H9 (cell line): ENCODE data around the gene UTS2B. TPM values are rescaled to one million over a fixed set of nuclear protein-coding genes. Genes with fewer than 3 reads are reported as not detected.
A peak's percentile ranks its signal among the peaks of the same experiment; 100 is the strongest.

ENCODE experiments used
- DNase-seq: peaks from one replicate; pipeline ENCODE4 v3.0.0-alpha.2; 2017
- H2AFZ ChIP-seq: one replicate; pipeline ENCODE4 v1.6.1; 2013; ENCODE audit warnings: mild to moderate bottlenecking, low read length, control low read depth, moderate library complexity
- H2AK5ac ChIP-seq: 2 replicates; pipeline ENCODE4 v1.6.1; 2013; ENCODE audit warnings: low read length, control low read depth, mixed read lengths; ENCODE audit not compliant: insufficient read length
- H2BK120ac ChIP-seq: one replicate; pipeline ENCODE4 v1.6.1; 2013; ENCODE audit warnings: low read depth, mild to moderate bottlenecking, low read length, control low read depth, inconsistent platforms; ENCODE audit not compliant: poor library complexity, severe bottlenecking
- H2BK12ac ChIP-seq: 2 replicates; pipeline ENCODE4 v1.6.1; 2013; ENCODE audit warnings: low read length, control low read depth, mixed read lengths, low read depth; ENCODE audit not compliant: insufficient read length
- H2BK15ac ChIP-seq: 2 replicates; pipeline ENCODE4 v1.6.1; 2013; ENCODE audit warnings: low read depth, low read length, control low read depth
- H2BK20ac ChIP-seq: one replicate; pipeline ENCODE4 v1.6.1; 2013; ENCODE audit warnings: low read depth, mild to moderate bottlenecking, low read length, control low read depth, inconsistent platforms; ENCODE audit not compliant: poor library complexity, severe bottlenecking
- H2BK5ac ChIP-seq: 2 replicates; pipeline ENCODE4 v1.6.1; 2013; ENCODE audit warnings: low read length, control low read depth, mixed read lengths; ENCODE audit not compliant: insufficient read length
- H3K14ac ChIP-seq: 2 replicates; pipeline ENCODE4 v1.6.1; 2013; ENCODE audit warnings: low read length, control low read depth; ENCODE audit not compliant: insufficient read depth
- H3K18ac ChIP-seq: 2 replicates; pipeline ENCODE4 v1.6.1; 2013; ENCODE audit warnings: low read depth, mild to moderate bottlenecking, mixed read lengths, low read length, control low read depth; ENCODE audit not compliant: insufficient read length
- H3K23ac ChIP-seq: 2 replicates; pipeline ENCODE4 v1.6.1; 2013; ENCODE audit warnings: low read length, control low read depth, mixed read lengths, low read depth; ENCODE audit not compliant: insufficient read length
- H3K23me2 ChIP-seq: 2 replicates; pipeline ENCODE4 v1.6.1; 2013; ENCODE audit warnings: low read depth, mild to moderate bottlenecking, mixed read lengths, low read length, control low read depth; ENCODE audit not compliant: insufficient read length, poor library complexity, severe bottlenecking
- H3K27ac ChIP-seq: 2 replicates; pipeline ENCODE4 v1.5.1; 2013; ENCODE audit warnings: low read length, control low read depth, mixed read lengths, low read depth; ENCODE audit not compliant: insufficient read length
- H3K27me3 ChIP-seq: 2 replicates; pipeline ENCODE4 v1.6.1; 2013; ENCODE audit warnings: low read length, control low read depth, inconsistent platforms; ENCODE audit not compliant: insufficient read depth
- H3K4ac ChIP-seq: 2 replicates; pipeline ENCODE4 v1.6.1; 2013; ENCODE audit warnings: low read depth, mild to moderate bottlenecking, control low read depth, inconsistent platforms, low read length, moderate library complexity
- H3K4me1 ChIP-seq: 2 replicates; pipeline ENCODE4 v1.6.1; 2013; ENCODE audit warnings: low read length, control low read depth, inconsistent platforms; ENCODE audit not compliant: insufficient read depth
- H3K4me2 ChIP-seq: 2 replicates; pipeline ENCODE4 v1.6.1; 2013; ENCODE audit warnings: low read length, control low read depth, mixed read lengths; ENCODE audit not compliant: insufficient read length, insufficient read depth
- H3K56ac ChIP-seq: 2 replicates; pipeline ENCODE4 v1.6.1; 2013; ENCODE audit warnings: low read depth, mild to moderate bottlenecking, mixed read lengths, low read length, control low read depth; ENCODE audit not compliant: insufficient read length
- H3K79me1 ChIP-seq: 2 replicates; pipeline ENCODE4 v1.6.1; 2013; ENCODE audit warnings: low read depth, mild to moderate bottlenecking, moderate library complexity, low read length, control low read depth, inconsistent platforms; ENCODE audit not compliant: insufficient read depth, poor library complexity, severe bottlenecking
- H3K79me2 ChIP-seq: 2 replicates; pipeline ENCODE4 v1.6.1; 2013; ENCODE audit warnings: low read length, control low read depth, inconsistent platforms; ENCODE audit not compliant: insufficient read depth
- H3K9ac ChIP-seq: 2 replicates; pipeline ENCODE4 v1.6.1; 2013; ENCODE audit warnings: low read length, control low read depth, mixed read lengths; ENCODE audit not compliant: insufficient read length; ENCODE audit errors: extremely low read depth
- H3K9me3 ChIP-seq: one replicate; pipeline ENCODE4 v1.6.1; 2013; ENCODE audit warnings: low read depth, low read length, inconsistent platforms; ENCODE audit not compliant: control insufficient read depth
- H3T11ph ChIP-seq: one replicate; pipeline ENCODE4 v1.6.1; 2013; ENCODE audit warnings: mild to moderate bottlenecking, low read length, control low read depth, inconsistent platforms
- H4K20me1 ChIP-seq: one replicate; pipeline ENCODE4 v1.6.1; 2013; ENCODE audit not compliant: control insufficient read depth, insufficient read length, insufficient read depth
- H4K5ac ChIP-seq: 2 replicates; pipeline ENCODE4 v1.6.1; 2013; ENCODE audit warnings: low read depth, mild to moderate bottlenecking, mixed read lengths, low read length, control low read depth; ENCODE audit not compliant: insufficient read length
- H4K8ac ChIP-seq: replicated peaks from 2 replicates; pipeline ENCODE4 v1.6.1; 2013; ENCODE audit warnings: low read length, control low read depth, mixed read lengths, low read depth; ENCODE audit not compliant: insufficient read length
- H4K91ac ChIP-seq: 2 replicates; pipeline ENCODE4 v1.6.1; 2013; ENCODE audit warnings: low read depth, mild to moderate bottlenecking, moderate library complexity, mixed read lengths, low read length, control low read depth; ENCODE audit not compliant: insufficient read length
- H3K27ac Mint-ChIP-seq, 3 experiments: 2 replicates in 2 of 3; 3 replicates in 1 of 3; pipeline ENCODE4 v1.8.0; 2020 to 2021; ENCODE audit warnings: mixed read lengths in 3 of 3, mild to moderate bottlenecking in 1 of 3, moderate library complexity in 1 of 3
- H3K27me3 Mint-ChIP-seq: 2 replicates; pipeline ENCODE4 v1.8.0; 2021; ENCODE audit warnings: low read depth, mild to moderate bottlenecking, moderate library complexity, mixed read lengths
- H3K36me3 Mint-ChIP-seq, 3 experiments: 2 replicates in 2 of 3; 3 replicates in 1 of 3; pipeline ENCODE4 v1.8.0; 2020 to 2021; ENCODE audit warnings: low read depth in 3 of 3, mixed read lengths in 3 of 3; ENCODE audit not compliant: insufficient read depth in 1 of 3
- H3K4me1 Mint-ChIP-seq, 2 experiments: 2 replicates each; pipeline ENCODE4 v1.8.0; 2020; ENCODE audit warnings: mixed read lengths in 2 of 2
- H3K4me3 Mint-ChIP-seq, 2 experiments: 2 replicates in 1 of 2; 3 replicates in 1 of 2; pipeline ENCODE4 v1.8.0; 2020 to 2021; ENCODE audit warnings: mild to moderate bottlenecking in 2 of 2, mixed read lengths in 2 of 2, moderate library complexity in 1 of 2
- H3K9me3 Mint-ChIP-seq, 2 experiments: 2 replicates in 1 of 2; 3 replicates in 1 of 2; pipeline ENCODE4 v1.8.0; 2020; ENCODE audit warnings: mild to moderate bottlenecking in 2 of 2, mixed read lengths in 2 of 2, moderate library complexity in 1 of 2
- WGBS: extraction: QIAGEN DNeasy Blood & Tissue Kit; methylation state at CpG from one replicate; pipeline ENCODE4 v1.1.7; 2013; ENCODE audit warnings: missing lambda C conversion rate, low lambda C conversion rate, mixed read lengths; ENCODE audit not compliant: insufficient read length; ENCODE audit errors: extremely low coverage; 5-methylcytosine and 5-hydroxymethylcytosine counted together
- total RNA-seq: library from RNA; stranded (reverse); gene quantifications from 2 replicates; pipeline ENCODE4 v1.2.1, GENCODE V29; 2021
- TF ChIP-seq, protein P1 (sequence below): fragments of 200-600 bp; sonication (generic); conservative IDR thresholded peaks from 3 replicates; pipeline ENCODE4 v1.8.0; 2021; ENCODE audit warnings: antibody characterized with exemption, mild to moderate bottlenecking

Gene UTS2B
- total RNA-seq, 1 experiment from 2014 or later = 0.09 TPM

GRCh38 chr3:191348098-191348497, 17.8 kb upstream of the UTS2B start:
- H3K14ac ChIP-seq = no peak overlapping the region
- H3K27ac ChIP-seq = no peak overlapping the region
- H3K9ac ChIP-seq = no peak overlapping the region
- no peaks in the 10 kb centered on the region for H3K27me3 ChIP-seq
- H3K79me1 ChIP-seq = peaks cover 2% of the 10 kb centered on the region
- no peaks in the 10 kb centered on the region for H3K79me2 ChIP-seq
- H2BK15ac ChIP-seq = no peak overlapping the region
- H2AK5ac ChIP-seq = no peak overlapping the region
- H3K4me1 ChIP-seq = peaks cover 2% of the 10 kb centered on the region; the same call in 1 of the 2 replicates
- H3K23ac ChIP-seq = no peak overlapping the region
- DNase-seq = no peak
- H3K4me2 ChIP-seq = no peak overlapping the region
- H2BK20ac ChIP-seq = no peak overlapping the region
- Mint-ChIP-seq H3K36me3 (no peaks in the 10 kb centered on the region; a peak in 1 of 7 replicates), H3K9me3 (no peaks in the 10 kb centered on the region), H3K4me3 (no peak overlapping the region), H3K27ac (peak overlapping the region in 2 of 3 experiments; percentile 8 to 20; a peak in 1 of 7 replicates), H3K27me3 (no peaks in the 10 kb centered on the region), H3K4me1 (peaks cover 39 to 41% of the 10 kb centered on the region in 2 experiments)
- H4K91ac ChIP-seq = no peak overlapping the region
- TF ChIP-seq, protein P1, sequence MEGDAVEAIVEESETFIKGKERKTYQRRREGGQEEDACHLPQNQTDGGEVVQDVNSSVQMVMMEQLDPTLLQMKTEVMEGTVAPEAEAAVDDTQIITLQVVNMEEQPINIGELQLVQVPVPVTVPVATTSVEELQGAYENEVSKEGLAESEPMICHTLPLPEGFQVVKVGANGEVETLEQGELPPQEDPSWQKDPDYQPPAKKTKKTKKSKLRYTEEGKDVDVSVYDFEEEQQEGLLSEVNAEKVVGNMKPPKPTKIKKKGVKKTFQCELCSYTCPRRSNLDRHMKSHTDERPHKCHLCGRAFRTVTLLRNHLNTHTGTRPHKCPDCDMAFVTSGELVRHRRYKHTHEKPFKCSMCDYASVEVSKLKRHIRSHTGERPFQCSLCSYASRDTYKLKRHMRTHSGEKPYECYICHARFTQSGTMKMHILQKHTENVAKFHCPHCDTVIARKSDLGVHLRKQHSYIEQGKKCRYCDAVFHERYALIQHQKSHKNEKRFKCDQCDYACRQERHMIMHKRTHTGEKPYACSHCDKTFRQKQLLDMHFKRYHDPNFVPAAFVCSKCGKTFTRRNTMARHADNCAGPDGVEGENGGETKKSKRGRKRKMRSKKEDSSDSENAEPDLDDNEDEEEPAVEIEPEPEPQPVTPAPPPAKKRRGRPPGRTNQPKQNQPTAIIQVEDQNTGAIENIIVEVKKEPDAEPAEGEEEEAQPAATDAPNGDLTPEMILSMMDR = no peak
- no peak overlapping the region for H3K56ac ChIP-seq
- no peak overlapping the region for H2BK5ac ChIP-seq
- no CpG with 5 or more reads among the region's 1 CpG for WGBS
- no peak overlapping the region for H3T11ph ChIP-seq
- no peak overlapping the region for H2AFZ ChIP-seq
- H2BK12ac ChIP-seq = no peak overlapping the region
- H3K4ac ChIP-seq = no peak overlapping the region
- H3K23me2 ChIP-seq = no peaks in the 10 kb centered on the region
- no peak overlapping the region for H4K5ac ChIP-seq
- H4K8ac ChIP-seq = no peak overlapping the region
- H3K18ac ChIP-seq = no peak overlapping the region
- no peaks in the 10 kb centered on the region for H4K20me1 ChIP-seq
- H3K9me3 ChIP-seq = no peaks in the 10 kb centered on the region
- H2BK120ac ChIP-seq = no peak overlapping the region
